ENCODE results near the gene SLC6A13. TPM values are rescaled to one million over a fixed set of nuclear protein-coding genes. Genes with fewer than 3 reads are reported as not detected.
"Not testable (repeated sequence)": the region's sequence is repeated elsewhere in the genome, so short reads cannot be mapped to it uniquely, and the experiment has no call there.

The SLC6A13 gene
- polyA plus RNA-seq, 5 donors = 1.9 to 3.9 (median 2.2) TPM

- no peak for DNase-seq
Measured at GRCh38 chr12:234019-234418, 28.6 kb downstream of the SLC6A13 start.

GRCh38 chr12:233615-233968, 29.0 kb downstream of the SLC6A13 start:
- no peak for DNase-seq

- no peak for DNase-seq
Measured at GRCh38 chr12:232731-233614, 29.7 kb downstream of the SLC6A13 start.

DNA sequence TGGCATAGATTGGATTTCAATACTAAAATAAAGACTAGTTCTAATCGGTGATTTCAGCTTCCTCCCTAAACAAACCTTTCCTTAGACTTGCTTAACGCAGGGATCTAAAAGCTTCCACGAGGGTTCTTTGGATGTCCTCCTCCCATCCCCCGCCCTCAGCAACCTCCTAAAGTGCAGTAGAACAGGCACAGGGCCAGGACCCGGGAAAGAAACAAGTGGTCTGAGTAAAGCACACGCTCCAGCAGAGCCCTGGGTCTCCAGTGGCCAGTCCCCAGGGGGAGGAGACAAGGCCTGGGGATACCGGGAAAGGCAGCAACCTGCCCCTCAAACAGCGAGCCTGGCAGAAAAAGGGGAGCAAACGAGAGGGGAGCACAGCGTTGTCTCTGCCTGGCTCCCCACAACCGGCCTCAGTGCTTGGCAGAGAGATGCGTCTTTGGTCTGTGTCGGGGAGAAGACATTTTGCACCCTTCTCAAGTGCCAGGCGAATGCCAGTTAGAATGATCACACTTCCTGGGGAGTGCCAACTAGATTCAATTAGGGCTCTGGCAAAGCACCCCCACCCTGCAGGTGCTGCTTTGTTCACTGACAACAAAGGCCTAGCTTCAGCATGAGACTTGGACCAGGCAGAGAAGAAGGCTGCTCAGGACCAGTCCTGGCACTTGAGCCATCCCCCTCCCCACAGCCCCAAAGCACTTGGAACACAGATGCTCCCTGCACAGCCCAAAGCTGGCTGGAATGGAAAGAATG, 31.5 kb downstream of the SLC6A13 start:
- DNase-seq = no peak

DNA sequence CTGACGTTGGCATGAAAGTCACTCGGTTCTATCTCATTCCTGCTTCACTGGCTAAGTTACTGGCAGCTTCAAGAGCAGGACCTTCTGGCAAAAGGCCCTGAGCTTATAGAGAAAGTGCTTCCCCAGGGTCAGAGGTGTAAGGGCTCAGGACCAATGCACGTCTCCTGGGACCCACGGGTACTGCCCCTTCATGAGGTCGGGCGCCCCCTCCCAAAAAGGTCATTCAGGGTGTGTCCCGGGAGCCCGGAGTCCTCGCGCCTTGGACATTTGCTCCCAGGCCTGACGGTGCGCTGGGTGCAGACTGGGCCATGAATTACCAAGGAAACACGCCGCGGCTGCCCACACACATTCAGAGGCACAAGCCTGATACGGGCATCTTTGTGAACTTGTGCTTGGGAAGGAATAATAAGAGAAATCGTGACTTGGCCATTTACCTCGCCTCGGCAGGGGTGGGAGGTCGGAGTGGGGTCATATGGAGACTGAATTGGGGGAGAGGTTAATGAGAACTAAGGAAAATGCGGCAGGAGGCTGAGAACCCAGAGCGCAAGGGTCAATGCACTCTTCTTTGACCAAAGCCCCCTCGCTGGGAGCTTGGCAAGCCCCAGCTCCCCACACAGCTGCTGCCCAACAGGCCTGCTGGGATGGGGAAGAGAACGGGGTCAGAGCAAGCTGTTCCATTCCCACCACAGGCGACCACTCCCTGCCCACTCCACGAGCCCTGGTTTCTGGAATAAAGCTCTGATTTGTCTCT, 33.0 kb downstream of the SLC6A13 start:
- no peak for DNase-seq

DNA sequence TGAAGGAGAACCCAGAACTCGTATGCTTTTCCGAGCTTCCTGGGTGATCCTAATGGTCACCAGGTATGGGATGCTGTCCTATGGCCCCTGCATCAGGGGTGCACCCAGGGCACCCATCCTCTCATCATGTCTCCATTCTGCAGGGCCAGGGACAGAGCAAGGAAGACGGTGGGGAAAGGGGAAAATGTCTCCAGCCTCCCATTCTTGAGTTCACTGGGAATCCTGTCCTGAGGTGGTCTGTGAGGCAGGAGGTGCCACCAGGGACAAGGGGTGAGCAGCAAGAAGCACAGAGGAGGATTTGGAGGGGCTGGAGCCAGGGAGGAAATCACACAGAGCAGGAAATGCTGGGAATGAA, 33.8 kb downstream of the SLC6A13 start:
- no peak for DNase-seq

DNA sequence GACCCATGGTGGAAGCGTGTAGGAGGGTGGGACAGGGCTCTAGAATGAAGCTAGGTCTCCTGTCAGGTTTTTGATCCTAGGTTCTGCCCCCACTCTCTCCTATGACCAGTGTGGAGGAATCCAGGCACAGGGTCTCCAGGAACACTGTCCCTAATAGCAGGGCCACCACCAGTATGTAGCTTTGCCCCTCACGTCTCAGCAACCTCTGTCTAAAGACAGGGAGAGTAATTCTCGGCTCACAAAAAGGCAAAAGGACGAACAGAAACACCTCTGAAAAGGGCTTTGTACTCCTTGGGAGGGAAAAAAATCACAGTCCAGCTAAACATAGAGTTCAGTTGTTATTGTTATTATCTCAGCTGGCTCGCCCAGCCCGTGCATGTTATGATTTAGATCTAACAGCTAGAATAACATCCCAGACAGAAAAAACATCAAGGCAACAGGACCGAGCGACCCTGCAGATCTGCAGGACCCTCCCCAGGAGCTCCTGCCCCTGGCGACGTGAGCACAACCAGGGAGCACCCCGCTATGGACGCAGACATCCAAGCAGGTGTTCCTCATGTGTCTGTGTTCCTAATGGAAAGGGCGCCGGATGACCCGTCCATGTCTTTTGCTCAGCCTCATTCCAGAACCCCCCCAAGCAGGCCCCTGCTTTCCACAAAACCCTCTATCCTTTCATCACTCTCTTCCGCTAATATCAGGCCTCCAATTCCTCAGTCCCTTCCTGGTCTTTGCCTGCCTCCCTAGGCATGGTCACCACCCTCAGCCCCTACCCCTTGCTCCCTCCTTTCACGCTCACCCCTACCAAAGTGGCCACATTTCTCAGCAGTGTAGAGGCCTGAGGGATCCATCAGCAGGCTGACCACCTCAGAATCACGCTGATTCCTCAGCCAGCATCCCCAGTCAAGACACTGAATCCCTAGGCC, 34.5 kb downstream of the SLC6A13 start:
- no peak for DNase-seq

DNA sequence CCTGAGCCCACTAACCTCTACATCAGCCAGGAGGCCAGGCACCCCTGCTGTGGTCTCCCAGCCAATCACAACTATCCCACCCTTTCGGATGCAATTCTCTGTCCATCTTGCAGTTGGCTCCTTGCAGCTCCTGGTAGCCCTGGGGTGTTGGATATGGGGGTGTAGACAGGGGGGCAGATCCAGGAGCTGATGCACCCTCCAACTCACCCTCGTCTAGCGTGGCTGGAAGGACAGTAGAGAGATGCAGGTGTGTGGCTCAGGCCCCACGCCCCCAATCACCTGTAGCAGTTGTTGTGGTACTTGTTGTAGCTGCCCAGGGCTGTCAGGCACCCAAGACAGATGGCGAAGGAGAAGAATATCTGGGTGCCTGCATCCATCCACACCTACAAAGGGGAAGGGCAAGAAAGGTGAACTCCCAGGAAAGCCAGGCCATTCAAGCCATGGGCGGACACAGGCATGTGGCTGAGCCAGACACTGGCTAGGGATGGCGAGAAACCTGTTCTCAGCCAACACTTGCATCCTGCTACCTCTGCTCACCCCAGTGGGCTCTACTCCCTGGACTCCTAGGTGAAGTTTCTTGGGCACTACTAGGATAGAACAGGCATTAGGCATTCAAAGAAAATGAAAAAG, 35.2 kb downstream of the SLC6A13 start:
- no peak for DNase-seq

GRCh38 chr12:226401-226800, 36.2 kb downstream of the SLC6A13 start:
- no peak for DNase-seq

DNA sequence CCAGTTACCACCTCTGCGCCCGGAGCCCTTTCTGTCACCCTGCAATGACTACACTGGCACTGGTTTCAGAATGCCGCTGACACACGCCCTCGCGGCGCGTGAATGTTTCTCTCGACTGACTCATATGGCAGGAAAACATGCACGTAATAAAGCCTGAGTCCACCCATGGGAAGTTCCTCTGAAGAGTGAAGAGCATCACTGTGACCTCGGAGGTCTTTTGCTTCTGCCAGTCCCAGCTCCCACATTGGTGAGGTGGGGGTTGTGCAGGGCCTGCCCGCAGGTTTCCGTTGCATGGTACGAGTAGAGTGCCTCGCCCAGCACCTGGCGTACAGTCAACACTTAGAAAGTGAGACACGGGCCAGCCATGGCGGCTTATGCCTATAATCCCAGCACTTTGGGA, 37.6 kb downstream of the SLC6A13 start:
- DNase-seq = no peak

DNA sequence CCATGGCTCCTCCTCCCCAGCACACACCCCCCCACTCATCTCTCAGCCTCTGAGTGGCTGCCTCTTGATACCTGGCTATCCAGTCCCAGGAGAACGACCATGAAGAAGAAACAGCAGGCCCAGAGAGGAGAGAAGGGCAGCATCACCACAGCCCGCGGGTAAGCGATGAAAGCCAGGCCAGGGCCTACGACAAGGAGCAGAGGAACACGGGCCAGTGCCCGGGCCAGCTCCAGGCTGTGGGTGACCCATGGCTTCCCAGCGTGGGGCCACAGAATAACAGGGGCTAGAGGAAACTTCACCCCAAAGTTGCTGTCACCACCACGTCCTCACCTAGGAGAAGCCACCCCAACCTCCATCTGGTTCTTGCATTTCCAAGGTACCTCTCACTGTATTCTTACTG, 38.3 kb downstream of the SLC6A13 start:
- no peak for DNase-seq

DNA sequence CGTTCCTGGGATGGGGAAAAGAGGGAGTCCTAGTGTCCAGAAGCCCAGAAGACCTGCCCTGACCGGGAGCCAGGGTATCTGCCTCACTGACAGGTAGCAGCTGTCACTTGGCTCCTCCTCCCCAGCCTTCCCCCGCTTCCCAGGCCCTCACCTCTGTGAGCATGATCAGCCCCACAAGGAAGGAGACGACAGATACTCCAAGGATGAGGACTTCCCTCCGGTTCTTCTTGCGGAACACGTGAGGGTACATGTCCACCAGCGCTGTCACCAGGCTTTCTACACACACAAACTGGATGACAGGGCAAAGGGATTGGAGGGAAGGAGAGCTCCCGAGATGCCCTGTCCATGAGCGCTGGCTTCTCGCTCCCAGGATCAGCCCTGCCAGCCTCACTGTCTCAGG, 38.8 kb downstream of the SLC6A13 start:
- no peak for DNase-seq

- no peak for DNase-seq
Measured at GRCh38 chr12:221736-222135, 40.9 kb downstream of the SLC6A13 start.

DNA sequence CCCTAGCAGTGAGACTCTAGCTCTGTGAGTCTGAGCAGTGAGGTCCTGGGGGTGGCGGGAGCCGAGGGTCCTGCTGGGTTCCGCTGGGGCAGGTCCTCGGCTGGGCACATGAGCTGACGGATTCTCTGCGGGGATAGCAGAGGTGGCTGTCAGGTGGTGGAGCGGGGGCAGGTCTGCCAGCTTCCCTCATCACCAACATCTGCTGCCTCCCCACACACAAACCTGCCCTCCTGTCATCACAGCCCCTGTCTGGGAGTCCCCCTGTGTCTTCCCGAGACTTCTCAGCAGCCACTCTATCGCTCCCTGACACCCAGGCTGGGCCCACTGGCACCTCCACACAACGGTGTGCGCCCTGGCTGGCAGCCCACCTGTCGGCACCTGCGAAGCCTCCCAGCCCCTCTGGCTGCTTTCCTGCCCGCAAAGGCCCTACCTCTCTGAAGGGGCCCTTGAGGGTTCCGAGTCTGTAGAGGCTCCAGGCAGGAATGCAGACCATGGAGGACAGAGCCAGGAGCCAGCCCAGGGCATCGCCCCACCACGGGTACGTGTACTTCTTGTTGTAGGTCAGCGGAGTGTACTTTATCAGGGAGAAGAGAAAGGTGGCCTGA, 41.6 kb downstream of the SLC6A13 start:
- DNase-seq = no peak

GRCh38 chr12:220491-220890, 42.1 kb downstream of the SLC6A13 start:
- DNase-seq = no peak

DNA sequence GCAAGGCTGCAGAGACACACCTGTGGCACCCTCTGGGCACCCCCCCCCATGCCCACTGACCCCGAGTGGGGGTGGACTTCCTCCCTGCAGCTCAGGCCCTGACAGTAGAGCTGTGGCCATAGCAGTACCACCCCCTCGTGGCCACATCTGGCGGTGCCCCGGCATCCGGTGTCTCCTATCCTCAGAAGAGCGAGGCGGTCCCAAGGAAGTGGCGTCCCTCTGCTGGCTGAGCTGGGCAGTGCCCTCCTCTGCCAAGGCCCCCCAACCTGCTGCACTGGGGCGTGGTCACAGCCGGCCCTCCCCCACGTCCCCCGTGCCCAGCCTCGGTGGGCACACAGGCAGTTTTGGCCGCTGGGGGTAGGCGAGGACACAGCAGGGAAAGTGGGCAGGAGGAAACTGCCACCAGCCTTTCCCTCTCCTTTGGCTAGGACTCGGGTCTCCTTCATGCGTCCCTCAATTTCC, 42.7 kb downstream of the SLC6A13 start:
- DNase-seq = no peak

GRCh38 chr12:218728-219590, 43.7 kb downstream of the SLC6A13 start:
- no peak for DNase-seq

- DNase-seq = no peak
Measured at GRCh38 chr12:218221-218620, 44.4 kb downstream of the SLC6A13 start.

DNA sequence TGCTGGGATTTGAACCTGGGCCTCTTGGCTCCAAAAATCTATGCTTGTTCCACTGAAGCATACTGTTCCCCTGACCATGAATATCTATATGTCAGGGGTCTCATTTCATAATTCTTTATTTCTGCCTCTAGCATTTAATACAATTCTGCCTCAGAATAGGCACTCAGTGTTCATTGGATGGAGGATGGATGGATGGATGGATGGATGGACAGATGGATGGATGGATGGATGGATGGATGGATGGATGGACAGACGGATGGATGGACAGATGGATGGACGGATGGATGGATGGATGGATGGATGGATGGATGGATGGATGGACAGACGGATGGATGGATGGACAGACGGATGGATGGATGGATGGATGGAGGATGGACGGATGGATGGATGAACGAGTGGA, 45.6 kb downstream of the SLC6A13 start:
- not testable (repeated sequence) for DNase-seq

Measured in right lung (tissue), 5 donors.